Gastrocnemius medialis (tissue), 4 donors: ENCODE results near the gene TMEM33. TPM values are rescaled to one million over a fixed set of nuclear protein-coding genes. Genes with fewer than 3 reads are reported as not detected.

Experiments used
- ATAC-seq, 2 donors: fragments of 150-250 bp; one replicate each; pipeline ENCODE4 v1.9.1; 2016
- DNase-seq, 2 donors: peaks; one replicate each; pipeline ENCODE4 v3.0.0-alpha.2; 2019
- H3K27ac ChIP-seq, 4 donors: fragments of 200-600 bp; sonication (generic); 1 replicate in 1 of 4; 2 replicates in 3 of 4; pipeline ENCODE4 v1.5.1; 2016 to 2018; ENCODE audit warnings: mild to moderate bottlenecking in 2 of 4, moderate library complexity in 1 of 4
- H3K27me3 ChIP-seq, 3 donors: fragments of 200-600 bp; sonication (generic) in 2 of 3; 1 replicate in 1 of 3; 2 replicates in 2 of 3; pipeline versions ENCODE4 v1.5.1 to v1.6.0; 2016 to 2019; ENCODE audit warnings: mild to moderate bottlenecking in 1 of 3, moderate library complexity in 1 of 3
- H3K36me3 ChIP-seq, 2 donors: fragments of 200-600 bp; sonication (generic) in 1 of 2; one replicate each; pipeline ENCODE4 v1.5.1; 2017 to 2018
- H3K4me1 ChIP-seq, 2 donors: fragments of 200-600 bp; sonication (generic) in 1 of 2; one replicate each; pipeline ENCODE4 v1.5.1; 2016 to 2017; ENCODE audit warnings: mild to moderate bottlenecking in 2 of 2
- H3K4me3 ChIP-seq, 4 donors: fragments of 200-600 bp; sonication (generic) in 3 of 4; 1 replicate in 1 of 4; 2 replicates in 3 of 4; pipeline ENCODE4 v1.5.1; 2016 to 2019; ENCODE audit warnings: mild to moderate bottlenecking in 2 of 4
- H3K9me3 ChIP-seq, 3 donors: fragments of 200-600 bp; sonication (generic) in 2 of 3; 1 replicate in 1 of 3; 2 replicates in 2 of 3; pipeline ENCODE4 v1.5.1; 2016 to 2019
- CTCF ChIP-seq, 5 experiments: fragments of 450-650 bp in 3 of 5; fragments of 200-600 bp in 2 of 5; sonication (generic) in 2 of 5; IDR thresholded peaks in 4 of 5; conservative IDR thresholded peaks in 1 of 5; 1 replicate in 4 of 5; 2 replicates in 1 of 5; pipeline ENCODE4 v1.5.1; 2016 to 2019; ENCODE audit warnings: antibody characterized with exemption in 5 of 5, mild to moderate bottlenecking in 3 of 5, moderate library complexity in 3 of 5
- POLR2A ChIP-seq, 2 donors: fragments of 450-650 bp; IDR thresholded peaks; one replicate each; pipeline ENCODE4 v1.6.1; 2017; ENCODE audit warnings: antibody characterized with exemption in 2 of 2, mild to moderate bottlenecking in 2 of 2, moderate library complexity in 2 of 2
- in situ Hi-C, 4 donors: fragments of 200-750 bp; cut with MboI; loops; one replicate each; pipeline versions ENCODE4 v1.15.0 to v1.8.0; 2017; ENCODE audit warnings: low sequenced_read_pairs in 4 of 4
- intact Hi-C: fragments of 100-400 bp; cut with DNase I; formaldehyde crosslinking; loops from one replicate; pipeline ENCODE4 v1.15.1; 2023; ENCODE audit warnings: low total_unique reads
- total RNA-seq, 4 donors: library from RNA; depleted of rRNA; stranded (reverse); fragments of >200 nt; gene quantifications; one replicate each; pipeline versions ENCODE4 v1.1.0 to v1.2.3, GENCODE V29; 2016

The TMEM33 gene
- total RNA-seq, 4 donors from 2014 or later = 20.6 to 29.3 (median 26.4) TPM

- H3K27ac ChIP-seq = peak overlapping the region; percentile 90 to 92 (median 90)
- H3K4me1 ChIP-seq = peaks cover 27 to 32% of the 10 kb centered on the region in 2 donors
- in situ Hi-C loops (no loop called here), intact Hi-C loops (no loop called here)
- no peak for DNase-seq
- peak in 1 of 2 donors; percentile 8 for ATAC-seq
- H3K27me3 ChIP-seq = no peaks in the 10 kb centered on the region
- H3K36me3 ChIP-seq = peaks cover 0 to 5% of the 10 kb centered on the region in 2 donors
- no peak for TF ChIP-seq POLR2A (IDR thresholded peaks at IDR 0.05)
- TF ChIP-seq CTCF (IDR thresholded peaks at IDR 0.05 in 4 of 5, conservative IDR thresholded peaks at IDR 0.05 in 1 of 5) = no peak
- peak overlapping the region; percentile 78 to 99 (median 88) for H3K4me3 ChIP-seq
- no peaks in the 10 kb centered on the region for H3K9me3 ChIP-seq
Observed at GRCh38 chr4:41934514-41934900, 722 bp upstream of the TMEM33 start.

GRCh38 chr4:41935652-41936021 is 408 bp downstream of the TMEM33 start:
- peak; percentile 31 to 63 for ATAC-seq
- DNase-seq = peak in 1 of 2 donors; percentile 21
- H3K4me3 ChIP-seq = peak overlapping the region; percentile 78 to 99 (median 88)
- H3K27me3 ChIP-seq = no peaks in the 10 kb centered on the region
- H3K9me3 ChIP-seq = no peaks in the 10 kb centered on the region
- intact Hi-C loops = loop anchor here (1.0 kb wide), 1 partner anchor 55 kb away; the partner anchor contains the start of gene SLC30A9
- TF ChIP-seq POLR2A (IDR thresholded peaks at IDR 0.05) = no peak
- TF ChIP-seq CTCF (IDR thresholded peaks at IDR 0.05 in 4 of 5, conservative IDR thresholded peaks at IDR 0.05 in 1 of 5) = no peak
- H3K4me1 ChIP-seq = peaks cover 27 to 32% of the 10 kb centered on the region in 2 donors
- peak overlapping the region; percentile 90 to 92 (median 90) for H3K27ac ChIP-seq
- peaks cover 0 to 9% of the 10 kb centered on the region in 2 donors for H3K36me3 ChIP-seq
- in situ Hi-C loops = no loop called here

DNA sequence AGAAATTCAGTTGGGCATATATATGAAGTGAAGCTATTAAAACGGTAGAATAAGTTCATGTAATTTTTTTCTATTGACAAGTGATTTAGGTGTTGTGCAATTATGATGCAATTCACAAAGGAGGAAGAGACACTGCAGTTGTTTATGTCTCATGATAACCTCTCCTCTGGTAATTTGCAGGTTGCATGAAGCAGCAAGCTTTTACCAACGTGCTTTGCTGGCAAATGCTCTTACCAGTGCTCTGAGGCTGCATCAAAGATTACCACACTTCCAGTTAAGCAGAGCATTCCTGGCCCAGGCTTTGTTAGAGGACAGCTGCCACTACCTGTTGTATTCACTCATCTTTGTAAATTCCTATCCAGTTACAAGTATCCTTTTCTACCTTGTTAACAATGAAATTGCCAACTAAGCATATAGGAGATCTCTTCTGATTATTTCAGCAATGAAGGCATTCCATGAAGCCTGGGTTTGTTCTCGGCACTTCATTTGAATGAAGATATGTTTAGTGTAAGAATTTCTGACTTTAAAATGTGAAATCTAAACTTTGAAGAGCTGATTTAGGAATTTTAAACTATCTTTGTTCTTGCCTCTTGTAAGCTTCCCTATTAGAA is 3.9 kb downstream of the TMEM33 start:
- Histone ChIP-seq H3K36me3 (peaks cover 0 to 9% of the 10 kb centered on the region in 2 donors), H3K4me3 (no peak overlapping the region), H3K9me3 (no peaks in the 10 kb centered on the region), H3K27me3 (no peaks in the 10 kb centered on the region), H3K4me1 (peaks cover 27 to 40% of the 10 kb centered on the region in 2 donors), H3K27ac (peak overlapping the region; percentile 28 to 42 (median 36))
- DNase-seq = peak in 1 of 2 donors; percentile 41
- TF ChIP-seq POLR2A (IDR thresholded peaks at IDR 0.05) (no peak), CTCF (IDR thresholded peaks at IDR 0.05 in 4 of 5, conservative IDR thresholded peaks at IDR 0.05 in 1 of 5) (no peak)
- peak in 1 of 2 donors; percentile 50 for ATAC-seq
- intact Hi-C loops (no loop called here), in situ Hi-C loops (no loop called here)

- Histone ChIP-seq H3K27me3 (no peaks in the 10 kb centered on the region), H3K4me3 (no peak overlapping the region), H3K9me3 (no peaks in the 10 kb centered on the region), H3K36me3 (peaks cover 0 to 21% of the 10 kb centered on the region in 2 donors), H3K4me1 (peaks cover 27 to 38% of the 10 kb centered on the region in 2 donors), H3K27ac (no peak overlapping the region)
- no peak for TF ChIP-seq CTCF (IDR thresholded peaks at IDR 0.05 in 4 of 5, conservative IDR thresholded peaks at IDR 0.05 in 1 of 5)
- no peak for TF ChIP-seq POLR2A (IDR thresholded peaks at IDR 0.05)
- ATAC-seq (no peak), DNase-seq (no peak)
- in situ Hi-C loops (no loop called here), intact Hi-C loops (no loop called here)
Observed at GRCh38 chr4:41940834-41941233, 5.6 kb downstream of the TMEM33 start.
